Activated CD4-positive, alpha-beta T cell treated with anti-CD3 and anti-CD28 coated beads, Interleukin-2, amount 50 U/mL, for 4 hours (primary cell): ENCODE measurements around the gene MOB3B.

Experiments
- DNase-seq, 2 experiments: peaks; one replicate each; pipeline ENCODE4 v3.0.0-alpha.2; 2020

Gene MOB3B

GRCh38 chr9:27333241-27334052 lies 196.2 kb downstream of the MOB3B start:
- DNase-seq, result peak; percentile 16 to 25

GRCh38 chr9:27331393-27331792 lies 198.2 kb downstream of the MOB3B start:
- DNase-seq, result no peak

- no peak for DNase-seq
Observed at GRCh38 chr9:27329291-27329690, 200.3 kb downstream of the MOB3B start.

- no peak for DNase-seq
Observed at GRCh38 chr9:27328483-27328882, 201.1 kb downstream of the MOB3B start.

- DNase-seq, result no peak
Observed at GRCh38 chr9:27311184-27311583, 218.4 kb downstream of the MOB3B start.

GRCh38 chr9:27310582-27310981 lies 219.0 kb downstream of the MOB3B start:
- no peak for DNase-seq

GRCh38 chr9:27308691-27309390 lies 220.8 kb downstream of the MOB3B start:
- DNase-seq, result no peak

GRCh38 chr9:27304521-27304920 lies 225.1 kb downstream of the MOB3B start:
- DNase-seq, result no peak

- DNase-seq, result no peak
Observed at GRCh38 chr9:27303219-27303618, 226.4 kb downstream of the MOB3B start.

GRCh38 chr9:27297050-27297449 lies 232.6 kb downstream of the MOB3B start, which contains the start of gene EQTN:
Gene EQTN (minus strand): TSS chr9:27297150. CDS start chr9:27297055, 95 bp downstream.
- DNase-seq, result no peak

- no peak for DNase-seq
Observed at GRCh38 chr9:27293996-27294395, 235.6 kb downstream of the MOB3B start.

- DNase-seq, result no peak
Observed at GRCh38 chr9:27292659-27293405, 236.8 kb downstream of the MOB3B start.

GRCh38 chr9:27291292-27291691 lies 238.3 kb downstream of the MOB3B start:
- no peak for DNase-seq

- DNase-seq, result no peak
Observed at GRCh38 chr9:27282269-27282668, 247.3 kb downstream of the MOB3B start.

- no peak for DNase-seq
Observed at GRCh38 chr9:27280860-27281259, 248.8 kb downstream of the MOB3B start.

- DNase-seq, result no peak
Observed at GRCh38 chr9:27280249-27280648, 249.4 kb downstream of the MOB3B start.

GRCh38 chr9:27279611-27280010 lies 250.0 kb downstream of the MOB3B start:
- DNase-seq, result no peak

- DNase-seq, result no peak
Observed at GRCh38 chr9:27278374-27278773, 251.2 kb downstream of the MOB3B start.

GRCh38 chr9:27276193-27277030 lies 253.2 kb downstream of the MOB3B start:
- DNase-seq, result no peak
